Hepatocyte (in vitro differentiated cells): Measurements from ENCODE around the gene PDGFA. TPM values are rescaled to one million over a fixed set of nuclear protein-coding genes. Genes with fewer than 3 reads are reported as not detected.

Experiments
- DNase-seq: peaks from one replicate; pipeline ENCODE4 v3.0.0-alpha.2; 2016; ENCODE audit warnings: low spot score
- H2AFZ ChIP-seq: fragments of 200-600 bp; sonication (generic); 2 replicates; pipeline ENCODE4 v1.6.0; 2016; ENCODE audit warnings: antibody characterized with exemption, mild to moderate bottlenecking
- H3K27ac ChIP-seq: fragments of 200-600 bp; sonication (generic); 2 replicates; pipeline ENCODE4 v1.5.1; 2016; ENCODE audit warnings: mild to moderate bottlenecking
- H3K27me3 ChIP-seq: fragments of 200-600 bp; sonication (generic); 2 replicates; pipeline ENCODE4 v1.6.1; 2016
- H3K36me3 ChIP-seq: fragments of 200-600 bp; sonication (generic); replicated peaks from 2 replicates; pipeline ENCODE4 v1.5.1; 2016; ENCODE audit warnings: low read depth; ENCODE audit not compliant: insufficient read depth
- H3K4me1 ChIP-seq: fragments of 200-600 bp; sonication (generic); 2 replicates; pipeline ENCODE4 v1.5.1; 2016; ENCODE audit warnings: mild to moderate bottlenecking, moderate library complexity; ENCODE audit not compliant: insufficient read depth
- H3K4me2 ChIP-seq: fragments of 200-600 bp; sonication (generic); 2 replicates; pipeline ENCODE4 v1.6.0; 2016
- H3K4me3 ChIP-seq: fragments of 200-600 bp; sonication (generic); 2 replicates; pipeline ENCODE4 v1.5.1; 2016; ENCODE audit warnings: mild to moderate bottlenecking
- H3K79me2 ChIP-seq: fragments of 200-600 bp; sonication (generic); 2 replicates; pipeline ENCODE4 v1.6.0; 2017; ENCODE audit warnings: mild to moderate bottlenecking
- H3K9me2 ChIP-seq: fragments of 200-600 bp; sonication (generic); replicated peaks from 2 replicates; pipeline ENCODE4 v1.6.0; 2017; ENCODE audit warnings: mild to moderate bottlenecking; ENCODE audit not compliant: insufficient read depth
- H3K9me3 ChIP-seq: fragments of 200-600 bp; sonication (generic); 2 replicates; pipeline ENCODE4 v1.5.1; 2016; ENCODE audit warnings: low read depth, mild to moderate bottlenecking
- H4K20me1 ChIP-seq: fragments of 200-600 bp; sonication (generic); 2 replicates; pipeline ENCODE4 v1.6.0; 2016; ENCODE audit warnings: mild to moderate bottlenecking; ENCODE audit not compliant: insufficient read depth, poor library complexity, severe bottlenecking
- CTCF ChIP-seq: fragments of 200-600 bp; sonication (generic); IDR thresholded peaks from 2 replicates; pipeline ENCODE4 v1.5.1; 2016; ENCODE audit warnings: antibody characterized with exemption, mild to moderate bottlenecking; ENCODE audit not compliant: poor library complexity
- EZH2 ChIP-seq: fragments of 200-600 bp; sonication (generic); IDR thresholded peaks from 2 replicates; pipeline ENCODE4 v1.6.1; 2016; ENCODE audit warnings: antibody characterized with exemption, mild to moderate bottlenecking, borderline replicate concordance
- EZH2phosphoT487 ChIP-seq: fragments of 200-600 bp; sonication (generic); IDR thresholded peaks from one replicate; pipeline ENCODE4 v1.6.1; 2018; ENCODE audit warnings: antibody characterized with exemption, mild to moderate bottlenecking, low read depth, moderate library complexity; ENCODE audit not compliant: unreplicated experiment, severe bottlenecking
- WGBS: methylation state at CpG from one replicate; pipeline ENCODE4 v1.1.6; 2016; ENCODE audit warnings: low lambda C conversion rate; ENCODE audit errors: missing lambda C conversion rate; 5-methylcytosine and 5-hydroxymethylcytosine counted together
- polyA plus RNA-seq: library from polyadenylated mRNA; unstranded; fragments of >200 nt; fragmentation: Nextera tagmentation; extraction: Ambion mirVana; gene quantifications from 2 replicates; pipeline ENCODE4 v1.2.1, GENCODE V29; 2016
- total RNA-seq: library from RNA; depleted of rRNA; stranded (reverse); fragments of >200 nt; gene quantifications from 2 replicates; pipeline ENCODE4 v1.2.3, GENCODE V29; 2014

PDGFA gene
- total and polyA plus RNA-seq, 2 experiments from 2014 or later = 30.7 to 63.1 TPM

- Histone ChIP-seq H3K4me2 (no peak overlapping the region), H3K4me3 (no peak overlapping the region), H3K9me2 (no peaks in the 10 kb centered on the region), H4K20me1 (no peaks in the 10 kb centered on the region), H3K4me1 (peaks cover 26% of the 10 kb centered on the region), H2AFZ (no peak overlapping the region), H3K27ac (no peak overlapping the region), H3K27me3 (no peaks in the 10 kb centered on the region), H3K79me2 (no peaks in the 10 kb centered on the region), H3K36me3 (no peaks in the 10 kb centered on the region), H3K9me3 (no peaks in the 10 kb centered on the region)
- no peak for DNase-seq
- 97% methylated on average over 27 of the region's 35 CpGs for WGBS
- TF ChIP-seq EZH2 = no peak
- no peak for TF ChIP-seq EZH2phosphoT487
- no peak for TF ChIP-seq CTCF
These were observed 55.7 kb downstream of the PDGFA start for GRCh38 chr7:463817-464453.

GRCh38 chr7:463362-463781, 56.3 kb downstream of the PDGFA start:
- H3K79me2 ChIP-seq = no peaks in the 10 kb centered on the region
- no peaks in the 10 kb centered on the region for H3K9me3 ChIP-seq
- 97% methylated on average over 32 of the region's 36 CpGs for WGBS
- H3K9me2 ChIP-seq = no peaks in the 10 kb centered on the region
- H3K36me3 ChIP-seq = no peaks in the 10 kb centered on the region
- H2AFZ ChIP-seq = no peak overlapping the region
- TF ChIP-seq EZH2phosphoT487 = no peak
- TF ChIP-seq CTCF = no peak
- TF ChIP-seq EZH2 = no peak
- H3K4me3 ChIP-seq = no peak overlapping the region
- H3K4me1 ChIP-seq = peaks cover 26% of the 10 kb centered on the region
- H3K4me2 ChIP-seq = no peak overlapping the region
- H3K27ac ChIP-seq = no peak overlapping the region
- DNase-seq = no peak
- no peaks in the 10 kb centered on the region for H4K20me1 ChIP-seq
- no peaks in the 10 kb centered on the region for H3K27me3 ChIP-seq

GRCh38 chr7:462173-463103, 57.2 kb downstream of the PDGFA start:
- Histone ChIP-seq H3K27ac (no peak overlapping the region), H3K79me2 (no peaks in the 10 kb centered on the region), H3K27me3 (no peaks in the 10 kb centered on the region), H3K4me1 (peaks cover 26% of the 10 kb centered on the region), H3K9me2 (no peaks in the 10 kb centered on the region), H3K4me3 (no peak overlapping the region), H3K36me3 (no peaks in the 10 kb centered on the region), H3K4me2 (no peak overlapping the region), H2AFZ (no peak overlapping the region), H3K9me3 (no peaks in the 10 kb centered on the region), H4K20me1 (no peaks in the 10 kb centered on the region)
- WGBS = 96% methylated on average over 41 of the region's 49 CpGs
- no peak for TF ChIP-seq EZH2
- TF ChIP-seq EZH2phosphoT487 = no peak
- no peak for TF ChIP-seq CTCF
- DNase-seq = no peak
